Tibial nerve (tissue), 3 donors: ENCODE measurements around the gene ACY1.

Experiments used
- POLR2A ChIP-seq, 2 donors: fragments of 450-650 bp; IDR thresholded peaks; one replicate each; pipeline ENCODE4 v1.6.1; 2017; ENCODE audit warnings: antibody characterized with exemption in 2 of 2, mild to moderate bottlenecking in 2 of 2, moderate library complexity in 2 of 2
- TF ChIP-seq, protein P1 (sequence below), 5 experiments: fragments of 200-600 bp in 3 of 5; fragments of 450-650 bp in 2 of 5; sonication (generic) in 3 of 5; IDR thresholded peaks; one replicate each; pipeline ENCODE4 v1.5.1; 2016 to 2019; ENCODE audit warnings: antibody characterized with exemption in 5 of 5, mild to moderate bottlenecking in 3 of 5, moderate library complexity in 2 of 5

DNA sequence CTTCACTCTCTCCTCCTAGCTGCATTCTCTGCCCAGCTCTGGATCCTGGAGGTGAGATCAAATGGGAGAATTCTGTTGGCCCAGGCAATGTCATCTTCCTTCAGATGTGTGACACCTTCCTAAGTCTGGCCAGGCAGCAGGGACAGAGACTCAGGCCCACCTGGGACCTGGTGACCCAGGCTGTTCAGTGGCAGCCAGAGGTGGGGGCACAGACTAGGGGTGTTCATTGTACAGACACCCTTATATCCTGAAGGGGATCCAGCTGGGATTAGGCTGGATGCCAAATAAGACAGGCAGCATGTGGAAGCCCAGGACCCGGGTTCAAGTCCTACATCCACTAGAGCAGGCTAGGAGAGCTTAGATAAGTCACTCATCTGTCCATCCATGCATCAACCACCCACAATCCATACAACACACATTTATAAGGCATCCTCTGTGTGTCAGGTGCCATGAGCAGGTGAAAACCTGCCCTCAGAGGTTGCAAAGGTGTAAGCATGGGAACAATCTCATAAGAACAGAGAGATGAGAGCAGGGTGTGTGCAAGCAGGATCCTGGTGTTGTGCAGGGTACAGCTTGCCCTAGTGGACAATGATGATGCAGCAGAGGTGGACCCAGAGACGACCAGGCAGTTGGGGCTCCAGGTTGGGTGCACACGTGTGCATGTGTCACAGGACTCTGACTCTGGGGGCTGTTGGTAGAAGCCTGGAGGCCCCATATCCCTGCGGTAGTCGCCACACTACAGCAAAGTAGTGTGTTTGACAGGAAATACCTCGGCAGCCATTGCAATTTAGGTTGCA, 30.7 kb downstream of the ACY1 start:
- TF ChIP-seq, protein P1, sequence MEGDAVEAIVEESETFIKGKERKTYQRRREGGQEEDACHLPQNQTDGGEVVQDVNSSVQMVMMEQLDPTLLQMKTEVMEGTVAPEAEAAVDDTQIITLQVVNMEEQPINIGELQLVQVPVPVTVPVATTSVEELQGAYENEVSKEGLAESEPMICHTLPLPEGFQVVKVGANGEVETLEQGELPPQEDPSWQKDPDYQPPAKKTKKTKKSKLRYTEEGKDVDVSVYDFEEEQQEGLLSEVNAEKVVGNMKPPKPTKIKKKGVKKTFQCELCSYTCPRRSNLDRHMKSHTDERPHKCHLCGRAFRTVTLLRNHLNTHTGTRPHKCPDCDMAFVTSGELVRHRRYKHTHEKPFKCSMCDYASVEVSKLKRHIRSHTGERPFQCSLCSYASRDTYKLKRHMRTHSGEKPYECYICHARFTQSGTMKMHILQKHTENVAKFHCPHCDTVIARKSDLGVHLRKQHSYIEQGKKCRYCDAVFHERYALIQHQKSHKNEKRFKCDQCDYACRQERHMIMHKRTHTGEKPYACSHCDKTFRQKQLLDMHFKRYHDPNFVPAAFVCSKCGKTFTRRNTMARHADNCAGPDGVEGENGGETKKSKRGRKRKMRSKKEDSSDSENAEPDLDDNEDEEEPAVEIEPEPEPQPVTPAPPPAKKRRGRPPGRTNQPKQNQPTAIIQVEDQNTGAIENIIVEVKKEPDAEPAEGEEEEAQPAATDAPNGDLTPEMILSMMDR (IDR thresholded peaks at IDR 0.05) = no peak
- no peak for TF ChIP-seq POLR2A (IDR thresholded peaks at IDR 0.05)
